Suprapubic skin (tissue), 4 donors: ENCODE data around the gene SDS. TPM values are rescaled to one million over a fixed set of nuclear protein-coding genes. Genes with fewer than 3 reads are reported as not detected.

ENCODE experiments used
- DNase-seq, 2 donors: peaks; one replicate each; pipeline ENCODE4 v3.0.0-alpha.2; 2019; ENCODE audit warnings: low spot score in 2 of 2
- H3K27ac ChIP-seq: fragments of 200-600 bp; sonication (generic); one replicate; pipeline ENCODE4 v1.5.1; 2019
- H3K27me3 ChIP-seq: fragments of 200-600 bp; sonication (generic); one replicate; pipeline ENCODE4 v1.5.1; 2019
- H3K36me3 ChIP-seq: fragments of 200-600 bp; sonication (generic); one replicate; pipeline ENCODE4 v1.5.1; 2019
- H3K4me1 ChIP-seq: fragments of 200-600 bp; sonication (generic); one replicate; pipeline ENCODE4 v1.5.1; 2019
- H3K4me3 ChIP-seq: fragments of 200-600 bp; sonication (generic); one replicate; pipeline ENCODE4 v1.5.1; 2019; ENCODE audit warnings: mild to moderate bottlenecking
- H3K9me3 ChIP-seq: fragments of 200-600 bp; sonication (generic); one replicate; pipeline ENCODE4 v1.5.1; 2019
- CTCF ChIP-seq, 2 donors: fragments of 200-600 bp in 1 of 2; fragments of 450-650 bp in 1 of 2; sonication (generic) in 1 of 2; IDR thresholded peaks; one replicate each; pipeline ENCODE4 v1.5.1; 2016 to 2019; ENCODE audit warnings: antibody characterized with exemption in 2 of 2, mild to moderate bottlenecking in 1 of 2, moderate library complexity in 1 of 2
- EP300 ChIP-seq: sonication (generic); formaldehyde crosslinking; IDR thresholded peaks from one replicate; pipeline ENCODE4 v1.6.1; 2017; ENCODE audit warnings: antibody characterized with exemption
- POLR2A ChIP-seq, 2 donors: fragments of 450-650 bp; IDR thresholded peaks; one replicate each; pipeline ENCODE4 v1.6.1; 2017; ENCODE audit warnings: antibody characterized with exemption in 2 of 2, mild to moderate bottlenecking in 2 of 2, moderate library complexity in 2 of 2
- POLR2AphosphoS5 ChIP-seq, 3 donors: sonication (generic); formaldehyde crosslinking; IDR thresholded peaks; one replicate each; pipeline ENCODE4 v1.6.1; 2017; ENCODE audit warnings: antibody characterized with exemption in 3 of 3
- WGBS: methylation state at CpG from one replicate; pipeline ENCODE4 v1.1.5; 2018; 5-methylcytosine and 5-hydroxymethylcytosine counted together
- total RNA-seq, 4 donors: library from RNA; depleted of rRNA; stranded (reverse); fragments of >200 nt; gene quantifications; one replicate each; pipeline ENCODE4 v1.1.0, GENCODE V29; 2016

Gene SDS
- total RNA-seq, 4 donors from 2014 or later, result 2.7 TPM; not detected in 3

GRCh38 chr12:113382206-113382605 is 21.5 kb downstream of the SDS start:
- WGBS, result 93% methylated on average over 4 of the region's 4 CpGs
- DNase-seq, result no peak
- Histone ChIP-seq H3K27me3 (no peaks in the 10 kb centered on the region), H3K36me3 (peaks cover 68% of the 10 kb centered on the region), H3K4me3 (no peak overlapping the region), H3K27ac (no peak overlapping the region), H3K9me3 (no peaks in the 10 kb centered on the region), H3K4me1 (no peaks in the 10 kb centered on the region)
- no peak for TF ChIP-seq EP300
- TF ChIP-seq POLR2A (IDR thresholded peaks at IDR 0.05), result no peak
- TF ChIP-seq POLR2AphosphoS5 (IDR thresholded peaks at IDR 0.05), result no peak
- TF ChIP-seq CTCF (IDR thresholded peaks at IDR 0.05), result no peak

GRCh38 chr12:113381220-113381619 is 22.5 kb downstream of the SDS start:
- Histone ChIP-seq H3K9me3 (no peaks in the 10 kb centered on the region), H3K4me1 (no peaks in the 10 kb centered on the region), H3K4me3 (no peak overlapping the region), H3K27me3 (no peaks in the 10 kb centered on the region), H3K36me3 (peaks cover 68% of the 10 kb centered on the region), H3K27ac (no peak overlapping the region)
- no peak for DNase-seq
- TF ChIP-seq POLR2AphosphoS5 (IDR thresholded peaks at IDR 0.05), result no peak
- no peak for TF ChIP-seq EP300
- no peak for TF ChIP-seq POLR2A (IDR thresholded peaks at IDR 0.05)
- TF ChIP-seq CTCF (IDR thresholded peaks at IDR 0.05), result no peak
- 85% methylated on average over 11 of the region's 11 CpGs for WGBS

GRCh38 chr12:113378291-113378690 is 25.4 kb downstream of the SDS start:
- DNase-seq, result no peak
- Histone ChIP-seq H3K4me1 (no peaks in the 10 kb centered on the region), H3K9me3 (no peaks in the 10 kb centered on the region), H3K27me3 (no peaks in the 10 kb centered on the region), H3K4me3 (no peak overlapping the region), H3K27ac (no peak overlapping the region), H3K36me3 (peaks cover 68% of the 10 kb centered on the region)
- TF ChIP-seq POLR2A (IDR thresholded peaks at IDR 0.05) (no peak), EP300 (no peak), POLR2AphosphoS5 (IDR thresholded peaks at IDR 0.05) (no peak), CTCF (IDR thresholded peaks at IDR 0.05) (no peak)
- 83% methylated on average over 3 of the region's 3 CpGs for WGBS

- no peak overlapping the region for H3K27ac ChIP-seq
- H3K27me3 ChIP-seq, result no peaks in the 10 kb centered on the region
- H3K4me3 ChIP-seq, result no peak overlapping the region
- H3K9me3 ChIP-seq, result no peaks in the 10 kb centered on the region
- no peak for TF ChIP-seq POLR2AphosphoS5 (IDR thresholded peaks at IDR 0.05)
- TF ChIP-seq POLR2A (IDR thresholded peaks at IDR 0.05), result no peak
- no peak for TF ChIP-seq EP300
- TF ChIP-seq CTCF (IDR thresholded peaks at IDR 0.05), result no peak
- DNase-seq, result no peak
- 88% methylated on average over 4 of the region's 4 CpGs for WGBS
- H3K4me1 ChIP-seq, result no peaks in the 10 kb centered on the region
- H3K36me3 ChIP-seq, result peaks cover 58% of the 10 kb centered on the region
Measured at GRCh38 chr12:113374823-113375428, 28.8 kb downstream of the SDS start.

GRCh38 chr12:113373969-113374368 is 29.7 kb downstream of the SDS start:
- no peak for DNase-seq
- no peaks in the 10 kb centered on the region for H3K9me3 ChIP-seq
- H3K4me1 ChIP-seq, result no peaks in the 10 kb centered on the region
- no peak overlapping the region for H3K27ac ChIP-seq
- no peaks in the 10 kb centered on the region for H3K27me3 ChIP-seq
- peaks cover 60% of the 10 kb centered on the region for H3K36me3 ChIP-seq
- WGBS, result 75% methylated on average over 3 of the region's 3 CpGs
- no peak overlapping the region for H3K4me3 ChIP-seq
- TF ChIP-seq POLR2AphosphoS5 (IDR thresholded peaks at IDR 0.05) (no peak), CTCF (IDR thresholded peaks at IDR 0.05) (no peak), EP300 (no peak), POLR2A (IDR thresholded peaks at IDR 0.05) (no peak)
